ENCODE results near the gene C11orf16.
"Not testable (repeated sequence)": the region's sequence is repeated elsewhere in the genome, so short reads cannot be mapped to it uniquely, and the experiment has no call there.

Gene C11orf16

GRCh38 chr11:8886322-8886721 lies 46.4 kb downstream of the C11orf16 start:
- Mint-ChIP-seq H3K4me1 (no peaks in the 10 kb centered on the region), H3K4me3 (no peak overlapping the region)
- no peak for TF ChIP-seq CTCF (IDR thresholded peaks at IDR 0.05; ENCODE audit: unreplicated experiment in 3 of 3)

GRCh38 chr11:8881585-8881984 lies 51.2 kb downstream of the C11orf16 start:
- H3K4me3 Mint-ChIP-seq; H3K4me1 Mint-ChIP-seq; H3K36me3 Mint-ChIP-seq (ENCODE audit: low read depth): not testable (repeated sequence)

More at GRCh38 chr11:8886322-8886721, 46.4 kb downstream of the C11orf16 start:
- no peak overlapping the region for H3K27ac Mint-ChIP-seq
- H3K27me3 Mint-ChIP-seq (ENCODE audit: low read depth) = peaks cover 3% of the 10 kb centered on the region
- no peaks in the 10 kb centered on the region for H3K36me3 Mint-ChIP-seq (ENCODE audit: low read depth)
- peaks cover 20% of the 10 kb centered on the region for H3K9me3 Mint-ChIP-seq

GRCh38 chr11:8878771-8879170 lies 54.0 kb downstream of the C11orf16 start:
- no peak overlapping the region for H3K27ac Mint-ChIP-seq
- H3K4me3 Mint-ChIP-seq = no peak overlapping the region
- no peaks in the 10 kb centered on the region for H3K9me3 Mint-ChIP-seq
- H3K27me3 Mint-ChIP-seq (ENCODE audit: low read depth) = peaks cover 3% of the 10 kb centered on the region
- no peak for TF ChIP-seq CTCF (IDR thresholded peaks at IDR 0.05; ENCODE audit: unreplicated experiment in 3 of 3)
- H3K4me1 Mint-ChIP-seq = peaks cover 8% of the 10 kb centered on the region
- no peaks in the 10 kb centered on the region for H3K36me3 Mint-ChIP-seq (ENCODE audit: low read depth)

More at GRCh38 chr11:8881585-8881984, 51.2 kb downstream of the C11orf16 start:
- H3K27ac Mint-ChIP-seq; H3K27me3 Mint-ChIP-seq (ENCODE audit: low read depth); H3K9me3 Mint-ChIP-seq: not testable (repeated sequence)

- H3K4me3 Mint-ChIP-seq = peak overlapping the region; percentile 20 to 55 (median 23)
- TF ChIP-seq CTCF (IDR thresholded peaks at IDR 0.05; ENCODE audit: unreplicated experiment in 3 of 3) = no peak
- H3K36me3 Mint-ChIP-seq (ENCODE audit: low read depth) = no peaks in the 10 kb centered on the region
- peak overlapping the region; percentile 87 to 94 (median 90) for H3K27ac Mint-ChIP-seq
- no peaks in the 10 kb centered on the region for H3K9me3 Mint-ChIP-seq
- H3K27me3 Mint-ChIP-seq (ENCODE audit: low read depth) = peaks cover 3% of the 10 kb centered on the region
- H3K4me1 Mint-ChIP-seq = peaks cover 37% of the 10 kb centered on the region
Measured at GRCh38 chr11:8873741-8874405, 58.9 kb downstream of the C11orf16 start.

GRCh38 chr11:8871962-8872361 lies 60.8 kb downstream of the C11orf16 start:
- Mint-ChIP-seq H3K9me3 (no peaks in the 10 kb centered on the region), H3K4me3 (peak overlapping the region; percentile 85 to 94 (median 92)), H3K27me3 (ENCODE audit: low read depth) (no peaks in the 10 kb centered on the region), H3K4me1 (peaks cover 51% of the 10 kb centered on the region), H3K27ac (peak overlapping the region; percentile 90 to 98 (median 94)), H3K36me3 (ENCODE audit: low read depth) (no peaks in the 10 kb centered on the region)
- TF ChIP-seq CTCF (IDR thresholded peaks at IDR 0.05; ENCODE audit: unreplicated experiment in 3 of 3) = no peak

- Mint-ChIP-seq H3K36me3 (ENCODE audit: low read depth) (no peaks in the 10 kb centered on the region), H3K27ac (peak overlapping the region; percentile 90 to 98 (median 94)), H3K4me3 (peak overlapping the region; percentile 85 to 94 (median 92)), H3K27me3 (ENCODE audit: low read depth) (no peaks in the 10 kb centered on the region), H3K9me3 (no peaks in the 10 kb centered on the region), H3K4me1 (peaks cover 57% of the 10 kb centered on the region)
- no peak for TF ChIP-seq CTCF (IDR thresholded peaks at IDR 0.05; ENCODE audit: unreplicated experiment in 3 of 3)
Measured at GRCh38 chr11:8871171-8871775, 61.5 kb downstream of the C11orf16 start.

Data from nephron (organoid).